ENCODE measurements around the gene RTN1.

The RTN1 gene

DNA sequence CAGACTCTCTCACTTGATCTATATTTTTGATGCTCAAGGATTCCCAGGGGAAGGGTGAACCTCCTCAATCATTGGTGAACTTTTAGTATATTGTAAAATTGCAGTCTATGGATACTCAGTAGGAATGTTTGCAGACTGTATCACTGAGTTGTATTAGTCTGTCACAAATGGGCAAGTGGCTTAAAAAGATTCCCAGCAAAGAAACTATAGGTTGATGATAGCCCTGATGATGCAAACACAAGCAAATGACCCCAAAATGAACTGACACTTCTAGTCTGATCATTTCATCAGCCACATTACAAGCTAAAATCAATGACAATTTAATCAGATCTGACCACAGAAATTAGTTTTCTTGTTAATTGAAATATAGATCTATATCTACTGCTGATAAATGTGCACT, 59.5 kb downstream of the RTN1 start:
- in situ Hi-C loops (cut with MboI; ENCODE audit: low sequenced_read_pairs) = no loop called here

DNA sequence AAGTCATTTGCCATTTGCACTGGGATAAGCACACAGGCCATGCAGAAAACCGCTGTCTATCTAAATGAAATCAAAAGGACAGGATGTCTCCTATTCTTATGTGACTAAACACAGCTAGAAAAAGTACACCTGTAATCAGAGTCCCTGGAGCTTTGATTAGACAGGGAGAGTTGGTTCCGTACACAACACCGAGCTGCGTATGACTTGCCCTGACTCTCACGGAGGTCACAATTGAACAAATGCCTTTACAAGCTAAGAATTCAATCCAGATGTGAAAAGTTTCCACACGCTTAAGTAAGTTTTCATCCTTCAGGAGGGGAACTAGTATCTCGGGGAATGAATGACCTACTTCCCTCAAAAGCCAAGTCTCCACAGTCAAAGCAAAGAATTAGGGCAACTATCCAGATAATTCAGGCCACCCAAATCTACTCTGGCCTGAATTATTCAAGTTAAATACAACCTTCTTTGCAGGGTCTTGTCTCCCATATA, 67.5 kb downstream of the RTN1 start:
- in situ Hi-C loops (cut with MboI; ENCODE audit: low sequenced_read_pairs) = no loop called here

DNA sequence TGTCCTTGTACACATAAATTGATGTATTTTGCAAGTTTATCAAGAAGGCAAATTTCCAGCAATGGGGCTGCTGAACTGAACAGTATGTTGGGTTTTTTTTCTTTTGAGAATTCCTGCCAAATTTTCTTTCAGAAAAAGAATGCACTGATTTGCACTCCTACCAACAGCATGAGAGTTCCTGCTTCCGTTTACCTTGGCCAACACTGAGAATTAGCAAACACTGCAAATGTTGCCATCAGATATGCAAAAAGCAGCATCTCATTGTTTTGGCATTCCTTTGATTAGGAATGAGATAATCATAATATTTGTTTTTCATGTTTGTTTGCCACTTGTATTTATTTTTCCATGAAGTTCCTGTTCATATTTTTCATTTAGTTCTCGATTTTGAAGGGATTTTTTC, 82.4 kb downstream of the RTN1 start:
- in situ Hi-C loops (cut with MboI; ENCODE audit: low sequenced_read_pairs) = no loop called here

DNA sequence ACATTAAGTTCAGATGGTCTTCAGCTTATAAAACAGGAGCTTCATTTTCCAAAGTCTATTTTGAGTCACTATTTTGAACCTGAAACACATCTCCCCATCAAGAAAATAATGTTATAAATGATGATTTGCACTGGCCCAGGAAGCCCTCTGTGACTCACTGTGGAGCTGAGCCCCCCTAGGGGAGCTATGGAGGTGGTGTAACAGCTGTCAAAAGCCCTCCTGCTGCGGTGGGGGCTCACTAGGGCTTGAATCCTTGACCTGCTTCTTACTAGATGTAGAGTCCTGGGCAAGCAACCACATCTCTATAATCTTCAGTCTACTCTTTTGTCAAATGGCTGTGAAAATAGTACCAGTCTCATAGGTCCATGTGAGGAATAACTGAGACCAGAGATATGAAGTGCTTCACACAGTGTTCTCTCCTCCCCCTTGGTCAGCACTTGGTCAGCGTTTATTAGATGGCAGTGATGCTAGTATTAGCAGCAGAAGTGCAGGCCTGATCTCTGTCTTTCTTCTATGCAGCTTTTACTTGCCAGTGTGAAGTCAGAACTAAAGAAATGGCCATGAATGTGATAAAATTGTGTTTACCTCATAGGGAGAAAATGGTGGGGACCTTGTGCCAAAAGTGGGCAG, 83.4 kb downstream of the RTN1 start:
- in situ Hi-C loops (cut with MboI; ENCODE audit: low sequenced_read_pairs) = no loop called here

DNA sequence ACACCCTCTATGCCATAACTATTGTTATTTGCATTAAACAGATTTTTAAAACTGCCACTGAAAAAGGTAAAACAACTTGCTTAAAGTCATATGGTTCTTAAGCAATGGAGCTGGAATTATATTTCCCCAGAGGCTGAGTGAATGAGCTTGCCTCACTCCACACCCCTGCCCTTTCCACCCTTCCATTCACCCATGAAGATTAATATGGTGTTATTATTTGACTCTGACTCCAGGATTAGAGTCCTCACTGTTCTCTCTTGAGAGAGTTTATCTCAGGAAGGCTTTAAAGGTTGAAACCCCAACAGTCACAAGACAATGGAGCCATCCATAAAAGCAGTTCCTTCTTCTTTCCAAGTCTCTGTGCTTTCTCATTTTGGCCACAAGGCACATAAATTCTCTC, 84.9 kb downstream of the RTN1 start:
- in situ Hi-C loops (cut with MboI; ENCODE audit: low sequenced_read_pairs) = no loop called here

DNA sequence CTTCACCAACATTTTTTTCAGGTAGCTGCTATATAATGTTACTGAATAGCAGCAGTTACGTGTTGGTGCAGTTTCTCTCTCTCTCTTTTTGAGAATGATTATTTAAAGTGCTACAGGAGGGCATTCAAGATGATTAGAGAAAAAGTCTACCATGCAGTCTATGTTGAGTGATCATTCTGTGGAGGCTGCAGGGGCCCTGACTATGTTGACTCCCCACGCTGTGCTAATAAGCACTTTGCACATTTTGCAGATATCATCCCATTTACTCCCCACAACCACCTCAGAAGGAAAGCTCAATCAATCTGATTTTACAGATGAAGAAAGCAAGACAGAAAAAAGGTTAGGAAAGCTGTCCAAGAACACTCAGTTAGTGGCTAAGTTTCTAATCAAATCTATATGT, 87.8 kb downstream of the RTN1 start:
- in situ Hi-C loops (cut with MboI; ENCODE audit: low sequenced_read_pairs) = no loop called here

DNA sequence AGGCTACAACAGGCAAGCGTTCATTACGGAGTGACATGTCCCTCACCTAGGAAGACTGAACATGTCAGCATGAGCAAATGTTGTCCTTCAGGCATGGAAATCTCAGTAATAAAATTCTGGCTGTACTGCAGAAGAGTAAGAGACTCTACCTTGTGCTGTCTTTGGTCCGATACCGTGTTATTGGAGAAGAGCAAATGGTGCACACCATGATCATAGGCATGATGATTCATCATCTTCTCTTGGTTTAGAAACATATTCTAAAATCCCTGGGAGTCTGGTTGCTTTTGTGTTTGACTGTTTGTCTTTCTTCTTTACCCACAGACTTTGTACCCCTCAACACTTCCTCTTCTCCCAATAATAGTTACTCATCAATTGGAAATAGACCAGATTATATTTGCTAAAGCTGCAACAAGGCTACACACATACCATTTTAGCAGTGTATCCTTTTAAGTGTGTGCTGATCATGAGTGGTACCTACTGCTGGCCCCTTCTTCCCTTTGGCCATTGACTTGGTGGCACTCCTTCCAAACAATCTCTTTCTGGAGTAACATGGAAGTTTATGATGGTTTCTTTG, 93.5 kb downstream of the RTN1 start:
- in situ Hi-C loops (cut with MboI; ENCODE audit: low sequenced_read_pairs) = no loop called here

DNA sequence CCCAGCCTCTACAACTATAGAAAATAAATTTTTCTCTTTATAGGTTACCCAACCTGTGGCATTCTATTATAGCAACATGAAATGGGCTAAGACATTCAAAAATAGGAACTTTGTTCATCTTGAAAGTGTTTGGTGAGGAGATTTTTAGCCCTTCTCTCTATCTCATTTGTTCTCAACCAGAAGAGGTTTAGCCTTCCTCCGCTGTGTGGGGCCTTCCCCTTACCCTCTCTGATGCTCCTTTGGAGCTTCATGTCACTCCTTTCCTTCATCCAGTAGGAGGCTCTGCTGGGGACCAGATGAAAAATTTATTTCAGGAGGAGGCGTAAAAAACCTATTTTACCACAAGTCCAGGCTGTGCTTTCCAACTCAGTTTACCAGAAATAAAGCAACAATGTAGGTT, 94.1 kb downstream of the RTN1 start:
- in situ Hi-C loops (cut with MboI; ENCODE audit: low sequenced_read_pairs) = no loop called here

DNA sequence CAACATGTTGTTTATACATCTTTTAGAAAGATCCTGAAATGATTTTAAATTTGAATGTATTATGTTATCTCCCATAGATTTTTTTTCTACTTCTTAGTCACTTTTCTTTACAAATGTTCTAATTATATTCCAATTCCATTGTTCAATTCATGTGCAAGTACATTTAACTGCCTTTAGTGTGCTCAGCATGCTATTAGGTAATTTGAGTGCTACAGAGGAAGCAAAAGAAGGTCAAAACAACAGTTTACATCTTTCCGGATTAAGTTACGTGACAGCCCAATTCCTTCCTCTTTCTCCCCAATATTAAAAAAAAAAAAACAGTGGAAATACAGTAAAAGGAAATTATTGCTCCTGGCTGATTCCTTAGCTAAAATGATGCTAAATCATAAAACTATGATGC, 98.3 kb downstream of the RTN1 start:
- in situ Hi-C loops (cut with MboI; ENCODE audit: low sequenced_read_pairs) = no loop called here

DNA sequence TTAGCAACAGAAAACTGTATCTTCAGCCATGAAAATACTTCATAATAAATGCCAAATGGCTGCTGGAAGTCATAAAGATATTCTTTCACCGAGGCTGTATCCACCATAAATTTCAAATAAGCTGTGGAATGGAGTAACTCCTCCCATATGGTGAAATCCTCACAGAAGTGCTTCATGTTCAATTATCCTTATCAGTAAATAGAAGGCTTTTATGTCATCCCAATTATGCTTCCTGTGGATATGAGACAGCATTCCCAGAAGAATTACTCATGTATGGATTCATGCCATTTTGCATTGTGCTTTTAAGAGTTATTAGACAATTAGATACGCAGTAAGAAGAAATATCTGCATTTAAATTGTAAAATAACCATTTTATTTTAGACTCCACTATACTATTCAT, 99.0 kb downstream of the RTN1 start:
- in situ Hi-C loops (cut with MboI; ENCODE audit: low sequenced_read_pairs) = no loop called here

DNA sequence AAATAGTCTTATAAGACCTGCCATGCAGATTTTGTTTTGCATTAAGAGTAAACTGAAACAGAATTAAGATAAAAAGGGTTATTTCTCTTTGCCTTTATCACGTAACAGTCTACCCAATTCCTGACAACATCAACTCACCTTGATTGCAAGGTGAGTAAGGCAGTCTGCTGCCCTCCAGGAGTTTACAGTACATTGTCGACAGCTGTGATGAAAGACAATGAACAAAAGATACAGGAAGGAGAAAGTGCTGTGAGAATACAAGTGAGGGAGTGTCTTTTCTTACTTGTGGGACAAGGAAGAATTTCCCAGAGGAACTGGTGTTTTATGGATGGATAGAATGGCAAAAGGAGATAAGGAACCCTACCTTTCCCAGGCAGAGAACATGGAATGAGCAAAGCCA, 101.0 kb downstream of the RTN1 start:
- in situ Hi-C loops (cut with MboI; ENCODE audit: low sequenced_read_pairs) = no loop called here

DNA sequence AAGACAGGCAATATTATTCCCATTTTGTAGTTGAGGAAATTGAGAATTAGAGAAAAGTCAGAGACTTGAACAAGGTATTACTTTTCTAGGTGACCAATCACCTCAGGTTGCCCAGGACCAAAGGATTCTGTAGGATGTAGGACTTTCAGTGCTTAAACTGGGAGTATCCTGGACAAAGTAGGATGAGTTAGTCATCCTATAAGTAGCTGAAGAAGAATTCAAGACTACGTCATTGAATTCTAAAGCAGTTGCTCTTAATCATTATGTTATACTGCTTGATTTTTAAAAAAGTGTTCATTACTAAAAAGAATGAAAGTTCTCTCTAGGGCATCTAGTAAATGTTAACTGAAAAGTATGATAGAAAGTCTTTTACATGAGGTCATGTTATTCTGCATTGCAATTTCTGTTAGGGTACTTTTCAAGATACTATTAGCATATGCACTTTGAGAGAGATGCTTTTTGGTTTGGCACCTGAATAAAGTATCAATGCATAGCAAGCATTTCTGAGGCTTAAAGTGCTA, 101.7 kb downstream of the RTN1 start:
- in situ Hi-C loops (cut with MboI; ENCODE audit: low sequenced_read_pairs) = no loop called here

DNA sequence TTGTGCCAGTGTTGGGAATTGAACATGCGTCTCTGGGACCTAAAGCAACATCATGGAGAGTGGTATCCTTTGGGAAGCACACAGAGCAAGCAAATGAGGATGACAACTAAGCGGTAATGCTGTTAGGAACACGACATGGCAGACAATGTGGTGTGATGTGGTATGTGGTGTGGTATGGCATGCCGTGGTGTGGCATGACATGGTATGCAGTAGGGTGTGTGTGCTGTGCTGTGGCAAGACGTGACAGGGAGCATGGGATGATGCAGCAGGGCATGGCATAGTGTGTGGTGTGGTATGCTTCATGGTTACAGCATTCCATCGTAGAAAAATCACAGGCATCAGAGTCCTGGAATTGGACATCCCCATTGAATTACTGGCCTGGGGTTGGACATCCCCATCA, 108.7 kb downstream of the RTN1 start:
- in situ Hi-C loops (cut with MboI; ENCODE audit: low sequenced_read_pairs) = no loop called here

DNA sequence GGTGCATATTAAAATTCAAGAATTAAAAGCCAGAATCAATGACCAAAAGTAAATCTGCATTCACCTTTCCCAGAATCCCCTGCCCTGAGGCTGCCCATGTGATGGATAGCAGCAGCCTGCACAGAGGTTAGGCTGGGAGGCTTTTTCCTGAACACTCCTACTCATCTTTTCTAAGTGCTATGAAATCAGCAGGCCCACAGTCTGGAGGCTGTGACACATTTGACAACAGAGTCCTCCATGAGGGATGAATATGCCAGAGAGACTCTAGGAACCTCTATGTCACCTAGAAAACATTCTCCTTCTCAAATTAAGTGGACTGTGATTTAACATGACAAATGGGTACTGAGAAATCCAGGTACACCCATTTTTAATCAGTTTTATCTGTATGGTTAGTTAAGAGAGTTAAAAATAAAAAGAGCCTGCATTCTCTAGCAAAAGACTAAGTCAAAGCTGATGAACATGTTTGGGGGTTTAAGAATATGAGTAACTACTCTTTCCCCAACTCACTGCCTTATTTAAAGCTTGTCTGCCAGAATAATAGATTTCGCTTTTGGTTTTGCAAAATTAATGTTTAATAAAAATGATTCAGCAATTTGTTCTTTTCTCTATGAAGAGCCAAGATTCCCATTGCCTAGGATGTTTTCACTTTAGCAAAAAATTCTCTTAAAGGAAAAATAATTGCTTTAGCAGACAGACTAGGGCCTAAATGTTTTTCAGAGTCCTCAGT, 115.0 kb downstream of the RTN1 start:
- in situ Hi-C loops (cut with MboI; ENCODE audit: low sequenced_read_pairs) = no loop called here

DNA sequence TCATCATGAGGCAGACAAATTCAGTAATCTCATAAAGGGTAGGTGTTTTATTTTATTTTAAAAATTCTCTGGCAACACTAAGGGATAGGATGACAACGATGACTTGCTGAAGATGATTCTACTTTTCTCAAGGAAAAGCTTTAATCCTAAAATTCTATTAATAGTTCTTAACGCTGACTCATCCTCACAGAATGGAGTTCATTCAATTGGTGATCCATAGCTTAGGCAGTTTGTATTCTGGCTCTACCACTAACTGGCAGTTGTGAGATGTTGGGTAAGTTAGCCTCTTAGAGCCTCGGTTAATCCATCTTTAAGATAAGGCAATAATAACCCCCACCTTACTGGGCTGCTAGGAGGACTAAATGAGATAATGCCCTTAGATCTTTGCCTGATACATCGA, 116.3 kb downstream of the RTN1 start:
- in situ Hi-C loops (cut with MboI; ENCODE audit: low sequenced_read_pairs) = no loop called here

DNA sequence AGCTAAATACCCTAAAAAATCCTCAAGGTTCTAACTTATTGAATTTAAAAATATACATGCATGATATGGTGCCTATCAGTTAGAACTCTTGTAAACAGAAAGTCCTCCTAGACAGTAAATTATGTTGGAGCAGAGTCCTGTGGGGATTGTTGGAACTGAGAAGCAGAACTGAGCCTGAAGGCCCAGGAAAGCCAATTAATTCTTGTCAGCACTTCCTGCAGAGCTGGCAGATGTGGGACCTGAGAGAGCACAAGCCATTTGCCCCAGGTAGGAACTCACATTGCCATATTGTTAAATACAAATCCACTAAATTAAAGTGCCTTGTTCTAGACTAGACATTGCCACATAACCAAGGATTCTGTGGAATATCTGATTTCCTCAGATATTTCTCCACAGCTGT, 117.1 kb downstream of the RTN1 start:
- in situ Hi-C loops (cut with MboI; ENCODE audit: low sequenced_read_pairs) = no loop called here

DNA sequence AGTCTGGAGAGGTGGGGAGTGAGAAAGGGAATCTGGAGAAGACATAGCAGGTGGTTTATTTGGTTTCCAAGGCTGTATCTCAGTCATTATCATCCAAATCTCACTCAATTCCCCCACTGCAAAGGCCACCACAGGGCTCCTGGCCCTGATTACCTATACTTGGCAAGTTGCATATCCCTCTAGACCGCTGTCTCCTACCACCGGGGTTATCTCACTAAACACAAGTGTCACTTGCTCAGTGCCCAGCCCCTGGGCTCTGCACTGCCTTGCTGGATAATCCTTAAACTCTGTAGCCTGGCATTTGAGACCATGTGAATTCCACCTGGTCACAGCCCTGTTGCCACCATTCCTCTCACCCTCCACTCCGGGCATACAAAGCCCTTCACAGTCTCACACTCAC, 119.0 kb downstream of the RTN1 start:
- in situ Hi-C loops (cut with MboI; ENCODE audit: low sequenced_read_pairs) = no loop called here

DNA sequence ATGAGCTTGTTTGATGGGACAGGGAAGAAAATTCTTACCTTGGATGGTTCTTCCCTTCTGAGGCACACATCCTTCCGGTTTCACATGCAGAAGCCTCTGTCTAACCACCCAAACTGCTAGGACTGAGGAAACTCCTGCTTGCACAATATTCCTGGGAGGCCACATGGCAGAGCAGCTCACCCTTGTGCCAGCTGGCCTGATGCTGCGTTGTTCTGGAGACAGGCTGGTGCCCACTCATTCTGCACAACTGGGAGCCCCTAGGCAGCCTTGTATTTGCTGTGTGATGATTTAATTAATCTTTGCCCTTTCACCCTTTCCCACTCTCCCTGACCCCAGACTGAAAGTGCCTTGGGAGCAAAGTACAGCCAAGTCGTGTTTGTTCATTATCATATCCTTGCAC, 130.8 kb downstream of the RTN1 start:
- in situ Hi-C loops (cut with MboI; ENCODE audit: low sequenced_read_pairs) = no loop called here

DNA sequence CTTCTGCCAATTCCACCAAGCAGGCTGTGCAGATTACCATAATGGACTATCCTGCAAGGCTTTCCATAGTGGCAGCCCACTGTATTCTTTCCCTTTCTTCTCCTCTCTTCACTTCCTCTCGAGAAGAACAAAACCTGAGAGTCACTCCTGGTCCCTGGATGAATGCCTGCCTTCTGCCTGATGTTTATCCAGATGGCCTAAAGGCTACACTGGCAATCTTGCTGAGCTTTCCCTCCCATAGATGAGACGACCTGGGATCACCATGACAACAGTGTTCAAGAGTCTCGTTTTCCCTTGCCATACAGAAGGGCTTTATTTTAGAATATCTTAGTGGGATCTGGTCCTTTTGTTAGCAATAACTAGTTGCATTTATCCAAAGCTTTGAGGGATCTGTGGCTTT, 142.3 kb downstream of the RTN1 start:
- in situ Hi-C loops (cut with MboI; ENCODE audit: low sequenced_read_pairs) = no loop called here

DNA sequence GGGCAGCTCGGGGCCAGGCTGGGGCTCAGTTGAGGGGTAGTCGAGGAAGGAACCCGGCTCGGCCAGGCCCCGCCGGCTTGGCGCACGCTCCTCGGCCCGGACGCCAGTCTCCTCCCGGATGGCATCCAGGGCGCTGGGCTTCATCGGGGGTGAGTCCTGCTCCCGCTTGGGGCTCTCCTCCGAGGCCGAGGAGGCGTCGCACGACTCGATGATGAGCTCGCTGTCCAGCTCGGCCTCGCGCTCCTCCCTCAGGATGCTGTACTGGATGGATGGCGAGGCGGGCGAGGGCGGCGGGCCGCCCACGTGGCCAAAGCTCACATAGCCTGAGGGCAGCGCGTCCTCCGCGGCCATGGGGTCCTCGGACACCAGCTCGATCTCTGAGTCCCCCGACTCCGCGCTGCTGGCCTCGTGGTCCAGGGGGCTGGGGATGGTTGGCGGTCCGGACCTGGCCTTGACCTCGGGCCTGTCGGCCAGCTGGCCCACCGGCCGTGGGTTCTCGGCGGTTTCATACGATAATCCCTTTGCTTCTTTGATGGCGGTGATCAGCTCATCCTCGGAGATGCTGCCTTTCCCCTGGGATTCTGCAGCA, 143.4 kb downstream of the RTN1 start:
- in situ Hi-C loops (cut with MboI; ENCODE audit: low sequenced_read_pairs) = no loop called here

DNA sequence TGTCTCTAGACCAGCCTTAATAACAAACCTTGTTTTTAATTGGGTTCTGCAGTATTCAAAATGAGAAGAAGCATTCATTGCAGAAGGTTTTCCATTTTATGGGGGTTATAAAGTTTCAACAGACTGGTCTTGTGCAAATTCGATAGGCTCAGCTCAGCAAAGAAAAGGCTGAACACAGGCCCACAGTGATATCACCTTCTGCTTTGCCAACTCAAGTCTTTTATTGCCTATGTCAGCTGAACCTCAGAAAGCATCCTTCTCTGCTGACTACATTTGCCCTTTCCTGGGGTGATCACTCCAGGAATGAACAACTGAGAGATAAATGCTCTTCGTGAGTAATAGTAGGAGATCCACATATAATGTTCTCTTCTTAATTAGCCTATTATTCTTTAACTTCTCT, 159.5 kb downstream of the RTN1 start:
- in situ Hi-C loops (cut with MboI; ENCODE audit: low sequenced_read_pairs) = no loop called here
